Muscle of leg (tissue), 11 donors: ENCODE results near the gene NAV3. TPM values are rescaled to one million over a fixed set of nuclear protein-coding genes. Genes with fewer than 3 reads are reported as not detected.

ENCODE experiments used
- DNase-seq: peaks from one replicate; pipeline ENCODE4 v3.0.0; 2013
- H3K27ac ChIP-seq: one replicate; pipeline ENCODE4 v1.5.1; 2013; ENCODE audit warnings: mild to moderate bottlenecking, low read length, control low read depth
- H3K27me3 ChIP-seq: one replicate; pipeline ENCODE4 v1.6.1; 2013; ENCODE audit warnings: low read length; ENCODE audit not compliant: control insufficient read depth, insufficient read depth
- H3K36me3 ChIP-seq: one replicate; pipeline ENCODE4 v1.6.1; 2013; ENCODE audit warnings: low read length; ENCODE audit not compliant: control insufficient read depth, insufficient read depth
- H3K4me1 ChIP-seq: one replicate; pipeline ENCODE4 v1.6.1; 2013; ENCODE audit warnings: low read length; ENCODE audit not compliant: control insufficient read depth, insufficient read depth
- H3K4me3 ChIP-seq: one replicate; pipeline ENCODE4 v1.5.1; 2013; ENCODE audit warnings: low read length, control low read depth
- H3K9me3 ChIP-seq: replicated peaks from 2 replicates; pipeline ENCODE4 v1.6.1; 2013; ENCODE audit warnings: low read depth, low read length; ENCODE audit not compliant: control insufficient read depth
- WGBS: methylation state at CpG from one replicate; pipeline ENCODE4 v1.1.5; 2013; ENCODE audit warnings: missing lambda C conversion rate; ENCODE audit not compliant: insufficient coverage; 5-methylcytosine and 5-hydroxymethylcytosine counted together
- polyA plus RNA-seq, 8 donors: library from polyadenylated mRNA; unstranded; fragments of 120-200 nt; gene quantifications; one replicate each; pipeline versions ENCODE4 v1.2.1 to v1.2.3, GENCODE V29; 2013; ENCODE audit warnings: inconsistent platforms in 1 of 8, low replicate concordance in 1 of 8; ENCODE audit not compliant: insufficient read length in 8 of 8, insufficient read depth in 1 of 8
- total RNA-seq: library from RNA; stranded (reverse); fragments of 120-200 nt; gene quantifications from one replicate; pipeline ENCODE4 v1.2.4, GENCODE V29; 2013

The NAV3 gene
- total and polyA plus RNA-seq, 9 donors: 10.8 to 34.6 (median 21.7) TPM

DNA sequence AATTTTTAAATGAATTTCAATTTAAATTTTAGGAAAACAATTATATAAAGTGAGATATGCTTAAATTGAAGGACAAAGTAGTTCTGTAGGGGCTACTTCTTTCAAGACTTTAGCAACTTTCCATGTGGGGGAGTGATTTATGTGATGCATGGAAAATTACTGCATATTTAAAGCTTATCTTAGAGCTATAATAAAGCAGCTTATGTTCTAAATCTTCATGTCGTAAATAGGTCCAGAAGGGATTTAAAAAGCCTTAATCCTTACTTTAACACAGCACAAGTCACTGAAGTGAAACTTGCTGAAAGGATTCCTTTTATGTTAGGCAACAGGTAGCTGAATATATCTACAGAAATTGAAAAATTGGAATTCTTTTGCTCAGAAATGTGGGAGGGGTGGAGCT lies 340.4 kb downstream of the NAV3 start:
- H3K36me3 ChIP-seq: no peaks in the 10 kb centered on the region

GRCh38 chr12:78176643-78177042 lies 345.9 kb downstream of the NAV3 start:
- Histone ChIP-seq H3K27me3 (no peaks in the 10 kb centered on the region), H3K4me1 (no peaks in the 10 kb centered on the region), H3K9me3 (no peaks in the 10 kb centered on the region), H3K36me3 (peaks cover 3% of the 10 kb centered on the region), H3K27ac (no peak overlapping the region), H3K4me3 (no peak overlapping the region)
- no peak for DNase-seq
- WGBS: 91% methylated on average over 1 of the region's 4 CpGs

More for the DNA sequence above, 340.4 kb downstream of the NAV3 start:
- Histone ChIP-seq H3K27ac (no peak overlapping the region), H3K4me1 (no peaks in the 10 kb centered on the region), H3K9me3 (no peaks in the 10 kb centered on the region), H3K4me3 (no peak overlapping the region), H3K27me3 (no peaks in the 10 kb centered on the region)
- WGBS: no CpG with 5 or more reads among the region's 1 CpG
- no peak for DNase-seq

DNA sequence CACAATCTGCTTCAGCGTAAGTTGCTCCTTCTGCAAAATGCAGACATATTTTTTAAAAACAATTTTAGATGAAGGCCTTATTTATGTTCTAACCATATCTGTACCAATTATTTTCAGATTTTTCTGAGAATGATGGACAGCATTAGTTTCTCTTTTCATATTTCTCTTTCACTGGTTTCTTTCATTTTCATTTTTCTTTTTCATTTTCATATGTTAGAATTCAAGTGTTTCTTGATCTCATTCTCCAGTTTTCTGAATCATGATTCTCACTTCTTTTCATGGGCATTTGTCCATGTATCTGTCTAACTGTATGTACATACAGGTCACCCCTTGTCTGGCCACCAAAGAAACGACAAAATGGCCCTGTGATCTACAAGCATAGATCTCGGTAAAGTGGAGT lies 346.6 kb downstream of the NAV3 start:
- H3K27me3 ChIP-seq: no peaks in the 10 kb centered on the region
- H3K27ac ChIP-seq: no peak overlapping the region
- H3K4me3 ChIP-seq: no peak overlapping the region
- no peaks in the 10 kb centered on the region for H3K9me3 ChIP-seq
- DNase-seq: no peak
- H3K4me1 ChIP-seq: no peaks in the 10 kb centered on the region
- WGBS: 83% methylated on average over 1 of the region's 3 CpGs
- peaks cover 3% of the 10 kb centered on the region for H3K36me3 ChIP-seq

DNA sequence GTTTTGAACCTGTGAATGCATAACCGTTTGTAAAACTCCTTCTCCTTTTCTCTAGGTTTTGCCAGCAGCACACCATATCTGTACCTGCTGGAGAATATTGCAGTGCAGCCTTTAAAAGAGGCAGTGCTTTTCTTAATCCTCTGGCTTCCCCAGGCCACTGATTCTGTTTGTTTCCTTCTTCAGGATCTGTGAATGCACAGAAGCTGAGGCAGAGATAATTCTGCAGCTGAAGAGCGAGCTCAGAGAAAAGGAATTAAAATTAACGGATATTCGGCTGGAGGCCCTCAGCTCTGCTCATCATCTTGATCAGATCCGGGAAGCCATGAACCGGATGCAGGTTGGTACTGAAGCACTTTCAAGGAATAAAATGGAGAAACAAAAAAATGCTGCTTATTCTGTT lies 348.7 kb downstream of the NAV3 start:
- 81% methylated on average over 3 of the region's 6 CpGs for WGBS
- DNase-seq: no peak
- Histone ChIP-seq H3K27ac (no peak overlapping the region), H3K9me3 (no peaks in the 10 kb centered on the region), H3K36me3 (peaks cover 6% of the 10 kb centered on the region), H3K27me3 (no peaks in the 10 kb centered on the region), H3K4me3 (no peak overlapping the region), H3K4me1 (no peaks in the 10 kb centered on the region)

DNA sequence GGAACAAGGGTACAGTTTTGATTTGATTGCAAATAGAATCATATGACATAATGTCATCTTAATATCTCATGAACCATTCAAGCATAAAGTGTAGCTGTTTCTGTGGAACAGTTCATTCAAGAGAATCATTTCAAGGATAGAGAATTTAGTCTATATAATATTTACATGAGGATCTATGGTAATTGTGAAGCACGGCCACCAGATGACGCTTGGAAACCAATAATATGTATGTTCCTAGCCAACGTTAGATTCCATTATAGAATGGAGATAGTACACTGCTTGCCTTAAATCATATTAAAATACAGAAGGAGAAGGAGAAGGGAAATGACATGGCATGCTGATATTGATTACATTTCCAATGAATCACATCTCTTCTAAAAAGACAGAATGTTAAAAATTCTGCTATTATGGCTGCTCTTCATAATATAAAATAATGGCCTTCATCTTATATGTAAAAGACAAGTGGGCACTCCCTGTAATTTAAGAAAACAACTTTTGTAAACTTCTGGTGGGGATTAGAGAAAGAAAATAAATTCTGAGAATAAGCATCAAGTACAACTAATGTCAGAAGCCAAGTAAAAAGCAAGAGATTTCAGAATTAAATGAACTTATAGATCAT lies 351.0 kb downstream of the NAV3 start:
- H3K27me3 ChIP-seq: no peaks in the 10 kb centered on the region
- H3K4me1 ChIP-seq: no peaks in the 10 kb centered on the region
- H3K4me3 ChIP-seq: no peak overlapping the region
- peak; percentile 22 for DNase-seq
- peaks cover 6% of the 10 kb centered on the region for H3K36me3 ChIP-seq
- no peaks in the 10 kb centered on the region for H3K9me3 ChIP-seq
- WGBS: no CpG with 5 or more reads among the region's 3 CpGs
- H3K27ac ChIP-seq: no peak overlapping the region

DNA sequence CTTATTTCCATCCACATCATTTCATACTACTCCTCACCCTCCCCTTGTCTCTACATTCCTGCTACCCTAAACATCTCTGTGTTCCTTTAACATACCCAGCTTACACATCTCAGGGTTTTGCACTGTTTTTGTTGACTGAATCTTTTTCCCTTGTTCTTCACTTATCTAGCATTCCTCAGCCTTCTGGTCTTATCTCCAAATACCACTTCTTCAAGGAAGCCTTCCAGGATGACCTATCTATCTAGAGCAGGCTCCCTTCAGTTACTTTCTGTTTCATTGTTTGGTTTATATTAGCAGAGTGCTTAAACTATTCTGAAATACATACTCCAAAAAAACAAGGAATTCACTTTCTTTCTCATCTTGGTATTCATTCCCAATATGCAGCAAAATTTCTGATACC lies 353.1 kb downstream of the NAV3 start:
- no peaks in the 10 kb centered on the region for H3K9me3 ChIP-seq
- H3K4me1 ChIP-seq: no peaks in the 10 kb centered on the region
- no peak overlapping the region for H3K4me3 ChIP-seq
- H3K27me3 ChIP-seq: no peaks in the 10 kb centered on the region
- peaks cover 3% of the 10 kb centered on the region for H3K36me3 ChIP-seq
- H3K27ac ChIP-seq: no peak overlapping the region
- no peak for DNase-seq

GRCh38 chr12:78185109-78185508 lies 354.4 kb downstream of the NAV3 start:
- no peak overlapping the region for H3K27ac ChIP-seq
- H3K27me3 ChIP-seq: no peaks in the 10 kb centered on the region
- no peak for DNase-seq
- no peaks in the 10 kb centered on the region for H3K9me3 ChIP-seq
- no peaks in the 10 kb centered on the region for H3K4me1 ChIP-seq
- H3K4me3 ChIP-seq: no peak overlapping the region
- H3K36me3 ChIP-seq: peaks cover 3% of the 10 kb centered on the region

DNA sequence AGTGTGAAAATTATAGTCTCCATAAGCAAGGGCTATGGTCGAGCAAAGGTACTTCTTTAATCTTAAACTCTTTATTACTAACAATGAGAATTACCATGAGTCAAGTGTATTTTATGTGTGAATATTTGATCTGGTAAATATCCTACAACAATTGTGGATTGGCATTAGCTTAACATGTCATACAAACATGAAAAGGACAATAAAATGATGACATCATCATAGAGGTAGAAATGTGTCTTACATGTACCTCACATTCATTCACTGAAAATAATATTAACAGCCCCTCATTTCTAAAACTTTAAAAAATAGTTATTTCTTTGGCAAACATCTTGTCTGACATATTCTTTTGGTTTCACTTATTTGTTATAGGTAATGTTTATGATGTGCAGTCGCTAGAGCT lies 355.0 kb downstream of the NAV3 start:
- Histone ChIP-seq H3K27me3 (no peaks in the 10 kb centered on the region), H3K4me1 (no peaks in the 10 kb centered on the region), H3K9me3 (no peaks in the 10 kb centered on the region), H3K27ac (no peak overlapping the region), H3K36me3 (peaks cover 3% of the 10 kb centered on the region), H3K4me3 (no peak overlapping the region)
- no CpG with 5 or more reads among the region's 2 CpGs for WGBS
- DNase-seq: no peak

GRCh38 chr12:78186670-78187069 lies 356.0 kb downstream of the NAV3 start:
- no CpG with 5 or more reads among the region's 1 CpG for WGBS
- H3K27ac ChIP-seq: no peak overlapping the region
- DNase-seq: no peak
- H3K27me3 ChIP-seq: no peaks in the 10 kb centered on the region
- no peaks in the 10 kb centered on the region for H3K9me3 ChIP-seq
- peaks cover 3% of the 10 kb centered on the region for H3K36me3 ChIP-seq
- no peaks in the 10 kb centered on the region for H3K4me1 ChIP-seq
- no peak overlapping the region for H3K4me3 ChIP-seq

- Histone ChIP-seq H3K27me3 (no peaks in the 10 kb centered on the region), H3K36me3 (peaks cover 3% of the 10 kb centered on the region), H3K4me3 (no peak overlapping the region), H3K4me1 (no peaks in the 10 kb centered on the region), H3K27ac (no peak overlapping the region), H3K9me3 (no peaks in the 10 kb centered on the region)
- DNase-seq: no peak
- WGBS: no CpG with 5 or more reads among the region's 2 CpGs
Observed at GRCh38 chr12:78187741-78188140, 357.0 kb downstream of the NAV3 start.

GRCh38 chr12:78189656-78190055 lies 359.0 kb downstream of the NAV3 start:
- Histone ChIP-seq H3K9me3 (no peaks in the 10 kb centered on the region), H3K27ac (no peak overlapping the region), H3K4me3 (no peak overlapping the region), H3K27me3 (no peaks in the 10 kb centered on the region), H3K36me3 (no peaks in the 10 kb centered on the region), H3K4me1 (no peaks in the 10 kb centered on the region)
- DNase-seq: no peak
- WGBS: no CpG with 5 or more reads among the region's 2 CpGs
